Smooth muscle cell of trachea (primary cell): Measurements from ENCODE around the gene FAM210B. TPM values are rescaled to one million over a fixed set of nuclear protein-coding genes. Genes with fewer than 3 reads are reported as not detected.

Experiments
- total RNA-seq: library from RNA; depleted of rRNA; stranded (reverse); fragments of >200 nt; gene quantifications from 2 replicates; pipeline ENCODE4 v1.2.1, GENCODE V29; 2014

The FAM210B gene, protein sequence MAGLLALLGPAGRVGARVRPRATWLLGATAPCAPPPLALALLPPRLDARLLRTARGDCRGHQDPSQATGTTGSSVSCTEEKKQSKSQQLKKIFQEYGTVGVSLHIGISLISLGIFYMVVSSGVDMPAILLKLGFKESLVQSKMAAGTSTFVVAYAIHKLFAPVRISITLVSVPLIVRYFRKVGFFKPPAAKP
- 46.3 and 63.2 TPM in 2 replicates for total RNA-seq

DNA sequence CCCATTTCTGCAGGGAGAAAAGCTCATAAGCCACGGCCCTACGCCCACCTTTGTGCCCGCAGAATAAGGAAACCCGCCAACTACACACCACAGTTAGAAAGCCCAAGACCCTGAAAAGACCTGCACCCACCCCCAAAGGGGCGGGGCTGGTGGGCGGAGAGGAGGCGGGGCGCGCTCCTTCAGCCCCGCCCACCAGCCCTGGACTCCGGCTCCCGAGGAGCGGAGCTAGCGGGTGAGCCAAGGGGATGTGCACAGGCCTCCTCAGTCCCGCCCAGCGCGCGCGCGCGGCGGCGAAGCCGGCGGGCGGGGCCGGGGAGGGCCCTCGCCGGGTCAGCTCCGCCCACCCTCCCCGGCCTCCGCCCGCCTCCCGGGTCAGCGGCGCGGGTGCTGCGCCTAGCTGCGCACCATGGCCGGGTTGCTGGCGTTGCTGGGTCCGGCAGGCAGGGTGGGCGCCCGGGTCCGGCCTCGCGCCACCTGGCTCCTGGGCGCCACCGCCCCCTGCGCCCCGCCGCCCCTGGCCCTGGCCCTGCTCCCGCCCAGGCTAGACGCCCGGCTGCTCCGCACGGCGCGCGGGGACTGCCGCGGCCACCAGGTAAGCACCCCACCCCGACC, at the start of gene FAM210B:
Gene FAM210B, plus strand, starts transcription at position 375 of the 612 bp plus-strand sequence. Its CDS starts 32 bp downstream, at position 407.

DNA sequence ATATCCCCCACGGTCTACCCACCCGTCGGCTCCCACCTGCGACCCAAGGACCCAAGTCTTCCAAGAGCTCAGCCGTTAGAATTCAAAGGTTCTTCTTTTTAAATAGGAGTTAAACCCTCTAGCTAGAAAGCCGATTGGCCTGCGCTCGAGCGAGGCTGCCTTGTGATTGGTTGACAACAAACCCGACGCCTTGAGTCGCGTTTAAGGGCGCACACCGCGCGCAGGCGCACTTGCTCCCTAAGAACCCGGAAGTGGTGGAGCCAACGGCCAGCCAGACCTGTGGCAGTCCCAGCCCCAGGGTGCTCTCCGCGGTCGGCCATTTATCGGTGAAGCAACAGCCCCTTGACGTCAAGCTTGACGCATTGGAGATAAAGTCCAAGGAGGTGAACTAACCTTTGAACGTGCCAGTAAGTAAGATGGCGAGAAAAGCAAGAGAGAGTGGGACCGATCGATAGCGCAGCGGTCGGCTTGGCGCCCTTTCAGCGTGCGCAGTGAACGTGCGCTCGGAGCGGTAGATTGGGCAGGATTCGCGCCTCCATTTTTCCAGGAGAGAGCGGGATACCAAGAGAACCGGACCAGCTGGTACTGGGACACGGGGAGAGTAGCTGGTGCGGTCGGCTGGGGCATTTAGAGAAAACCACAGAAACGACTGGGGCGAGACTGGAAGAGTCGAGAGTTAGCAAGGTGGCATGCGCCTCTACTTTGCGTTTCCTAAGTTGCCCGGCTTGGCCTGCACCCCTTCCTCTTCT, 33.5 kb downstream of the FAM210B start, which contains the start of the genes AURKA and CSTF1:
Gene AURKA, minus strand, starts transcription at position 84 of the 749 bp plus-strand sequence. CDS start 4,018 bp downstream, outside the sequence.
Gene CSTF1, plus strand, starts transcription at position 514 of the 749 bp plus-strand sequence. CDS start 2,908 bp downstream, outside the sequence.

DNA sequence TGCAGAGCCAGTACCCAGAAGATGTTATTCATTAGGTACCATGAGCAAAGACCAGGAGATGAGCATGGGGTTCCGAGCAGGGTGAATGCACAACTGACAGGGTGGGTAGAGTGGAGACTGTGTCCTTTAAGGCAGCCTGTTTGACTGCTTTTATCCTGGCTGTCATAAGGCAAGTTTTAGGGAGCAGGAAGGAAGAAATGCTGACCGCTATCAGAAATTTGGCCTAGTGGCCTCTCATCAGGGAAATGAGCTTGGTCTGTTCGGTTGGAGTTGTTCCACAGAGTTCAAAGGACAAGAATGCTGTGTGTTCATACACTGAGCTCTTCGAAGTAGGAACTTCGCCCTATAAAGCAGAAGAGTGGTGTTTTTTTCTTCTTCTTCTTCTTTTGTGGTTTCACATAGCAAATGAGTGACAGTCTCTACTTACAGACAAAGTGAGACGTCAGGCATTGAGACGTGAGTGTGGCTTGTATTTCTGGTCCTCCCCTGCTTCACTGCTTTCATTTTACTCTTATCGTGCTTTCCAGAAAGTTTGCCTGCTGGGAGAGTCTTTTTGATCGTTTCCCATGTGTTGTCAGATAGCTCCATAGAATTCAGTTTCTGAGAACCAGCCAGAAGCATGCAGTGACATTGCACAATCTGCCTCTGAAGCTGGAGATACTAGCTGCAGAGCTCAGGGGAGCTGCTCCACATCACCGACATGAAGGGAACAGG, 53.1 kb downstream of the FAM210B start, which contains the start of gene CASS4:
Gene CASS4, plus strand, starts transcription at position 502 of the 714 bp plus-strand sequence. Its CDS starts 199 bp downstream, at position 701.

Other genes starting within 250 kb of the FAM210B start
- gene MC3R, start 110.2 kb upstream of the FAM210B start, total RNA-seq: not detected in 2 replicates
- gene AURKA, start 33.2 kb downstream of the FAM210B start, total RNA-seq: 10.4 and 66.9 TPM in 2 replicates
- 44.9 and 52.8 TPM in 2 replicates for gene CSTF1, start 33.7 kb downstream of the FAM210B start, total RNA-seq
- 10.5 and 12.4 TPM in 2 replicates for gene CASS4, start 53.3 kb downstream of the FAM210B start, total RNA-seq
- 109 and 119 TPM in 2 replicates for gene RTF2, start 109.7 kb downstream of the FAM210B start, total RNA-seq
- gene FAM209A, start 165.8 kb downstream of the FAM210B start, total RNA-seq: not detected in 2 replicates
- not detected in 2 replicates for gene FAM209B, start 174.3 kb downstream of the FAM210B start, total RNA-seq